CD4-positive, alpha-beta T cell treated with Interleukin-2 at 100 ng/mL for 4 hours (primary cell): ENCODE data around the gene CFAP92.
"Not testable (repeated sequence)": the region's sequence is repeated elsewhere in the genome, so short reads cannot be mapped to it uniquely, and the experiment has no call there.

Source experiments
- DNase-seq: peaks from one replicate; pipeline ENCODE4 v3.0.0-alpha.2; 2020; ENCODE audit warnings: low spot score

The CFAP92 gene

GRCh38 chr3:128895843-128896697 is 97.8 kb downstream of the CFAP92 start:
- no peak for DNase-seq

- no peak for DNase-seq
Measured at GRCh38 chr3:128889139-128889894, 104.6 kb downstream of the CFAP92 start.

- DNase-seq: no peak
Measured at GRCh38 chr3:128884992-128885391, 108.9 kb downstream of the CFAP92 start.

GRCh38 chr3:128882719-128883118 is 111.2 kb downstream of the CFAP92 start:
- DNase-seq: no peak

GRCh38 chr3:128881576-128881975 is 112.3 kb downstream of the CFAP92 start:
- no peak for DNase-seq

- not testable (repeated sequence) for DNase-seq
Measured at GRCh38 chr3:128880455-128880854, 113.4 kb downstream of the CFAP92 start.

- DNase-seq: no peak
Measured at GRCh38 chr3:128879991-128880390, 113.9 kb downstream of the CFAP92 start.

GRCh38 chr3:128879125-128879969 is 114.5 kb downstream of the CFAP92 start, which contains the start of gene ACAD9:
Gene ACAD9, plus strand, starts transcription at chr3:128879620. Its CDS starts 72 bp downstream, at chr3:128879692.
- DNase-seq: peak; percentile 98

GRCh38 chr3:128878556-128879124 is 115.2 kb downstream of the CFAP92 start:
- peak; percentile 29 for DNase-seq

- no peak for DNase-seq
Measured at GRCh38 chr3:128878011-128878457, 115.8 kb downstream of the CFAP92 start.

- peak; percentile 63 for DNase-seq
Measured at GRCh38 chr3:128875556-128876120, 118.2 kb downstream of the CFAP92 start.

GRCh38 chr3:128874481-128875180 is 119.2 kb downstream of the CFAP92 start:
- no peak for DNase-seq

- DNase-seq: no peak
Measured at GRCh38 chr3:128873244-128874022, 120.4 kb downstream of the CFAP92 start.

GRCh38 chr3:128872744-128873143 is 121.1 kb downstream of the CFAP92 start:
- no peak for DNase-seq

GRCh38 chr3:128872282-128872681 is 121.6 kb downstream of the CFAP92 start:
- no peak for DNase-seq

GRCh38 chr3:128870347-128870746 is 123.5 kb downstream of the CFAP92 start:
- no peak for DNase-seq

- no peak for DNase-seq
Measured at GRCh38 chr3:128867200-128868125, 126.4 kb downstream of the CFAP92 start.
